ENCODE data around the gene GDA.
A peak's percentile ranks its signal among the peaks of the same experiment; 100 is the strongest.
"Not testable (repeated sequence)": the region's sequence is repeated elsewhere in the genome, so short reads cannot be mapped to it uniquely, and the experiment has no call there.

The GDA gene

GRCh38 chr9:72278959-72279358, 129.7 kb downstream of the GDA start:
- no peak for DNase-seq (ENCODE audit: low read depth in 2 of 2)

GRCh38 chr9:72280913-72281500, 131.8 kb downstream of the GDA start:
- DNase-seq (ENCODE audit: low read depth in 2 of 2), result peak; percentile 39

- DNase-seq (ENCODE audit: low read depth in 2 of 2), result no peak
These were observed 140.2 kb downstream of the GDA start for GRCh38 chr9:72289401-72289800.

GRCh38 chr9:72290311-72290710, 141.1 kb downstream of the GDA start:
- DNase-seq (ENCODE audit: low read depth in 2 of 2), result no peak

GRCh38 chr9:72291576-72291975, 142.3 kb downstream of the GDA start:
- not testable (repeated sequence) for DNase-seq (ENCODE audit: low read depth in 2 of 2)

- no peak for DNase-seq (ENCODE audit: low read depth in 2 of 2)
These were observed 143.0 kb downstream of the GDA start for GRCh38 chr9:72292256-72292682.

GRCh38 chr9:72292874-72293607, 143.8 kb downstream of the GDA start:
- DNase-seq (ENCODE audit: low read depth in 2 of 2), result no peak

- no peak for DNase-seq (ENCODE audit: low read depth in 2 of 2)
These were observed 145.7 kb downstream of the GDA start for GRCh38 chr9:72294936-72295335.

- no peak for DNase-seq (ENCODE audit: low read depth in 2 of 2)
These were observed 148.3 kb downstream of the GDA start for GRCh38 chr9:72297516-72297915.

- DNase-seq (ENCODE audit: low read depth in 2 of 2), result no peak
These were observed 149.9 kb downstream of the GDA start for GRCh38 chr9:72299017-72299603.

GRCh38 chr9:72300873-72301272, 151.6 kb downstream of the GDA start:
- DNase-seq (ENCODE audit: low read depth in 2 of 2), result no peak
